GM19023 (cell line): ENCODE measurements around the gene C16orf74.

Source experiments
- ATAC-seq: cut with Tn5 transposase; IDR thresholded peaks from one replicate; pipeline ENCODE4 v1.9.1; 2021; ENCODE audit warnings: mild to moderate bottlenecking, moderate library complexity; ENCODE audit not compliant: unreplicated experiment

Gene C16orf74

GRCh38 chr16:85774811-85775210, 23.9 kb upstream of the C16orf74 start:
- no peak for ATAC-seq

GRCh38 chr16:85774136-85774535, 23.2 kb upstream of the C16orf74 start:
- no peak for ATAC-seq

- no peak for ATAC-seq
Measured at GRCh38 chr16:85773044-85773443, 22.1 kb upstream of the C16orf74 start.

GRCh38 chr16:85770741-85771140, 19.8 kb upstream of the C16orf74 start:
- ATAC-seq = no peak

GRCh38 chr16:85768199-85768598, 17.3 kb upstream of the C16orf74 start:
- no peak for ATAC-seq

- no peak for ATAC-seq
Measured at GRCh38 chr16:85767531-85767930, 16.6 kb upstream of the C16orf74 start.

GRCh38 chr16:85765767-85766166, 14.9 kb upstream of the C16orf74 start:
- no peak for ATAC-seq

- no peak for ATAC-seq
Measured at GRCh38 chr16:85765211-85765610, 14.3 kb upstream of the C16orf74 start.

- ATAC-seq = no peak
Measured at GRCh38 chr16:85763616-85764015, 12.7 kb upstream of the C16orf74 start.

- no peak for ATAC-seq
Measured at GRCh38 chr16:85762970-85763369, 12.1 kb upstream of the C16orf74 start.

- no peak for ATAC-seq
Measured at GRCh38 chr16:85761861-85762260, 11.0 kb upstream of the C16orf74 start.

- no peak for ATAC-seq
Measured at GRCh38 chr16:85759631-85760419, 8.9 kb upstream of the C16orf74 start.

- no peak for ATAC-seq
Measured at GRCh38 chr16:85759136-85759535, 8.2 kb upstream of the C16orf74 start.

GRCh38 chr16:85757341-85757822, 6.5 kb upstream of the C16orf74 start:
- ATAC-seq = no peak

- ATAC-seq = no peak
Measured at GRCh38 chr16:85755929-85756768, 5.3 kb upstream of the C16orf74 start.

GRCh38 chr16:85754413-85754812, 3.5 kb upstream of the C16orf74 start:
- no peak for ATAC-seq

GRCh38 chr16:85753976-85754375, 3.1 kb upstream of the C16orf74 start:
- no peak for ATAC-seq

- no peak for ATAC-seq
Measured at GRCh38 chr16:85753559-85753958, 2.7 kb upstream of the C16orf74 start.

GRCh38 chr16:85752511-85753420, 1.9 kb upstream of the C16orf74 start:
- no peak for ATAC-seq

GRCh38 chr16:85751698-85752501, 1.0 kb upstream of the C16orf74 start:
- no peak for ATAC-seq
